Erythroblast (primary cell): Measurements from ENCODE around the gene FLVCR2.
A peak's percentile ranks its signal among the peaks of the same experiment; 100 is the strongest.

Experiments used
- DNase-seq, 2 experiments: peaks; one replicate each; lab custom pipeline; 2025; lab: John Stamatoyannopoulos, UW
- GATA1 ChIP-seq: IDR thresholded peaks from 2 replicates; pipeline ENCODE4 v1.6.1; 2011; ENCODE audit warnings: low read depth, mild to moderate bottlenecking, control low read depth, low read length, moderate library complexity
- POLR2A ChIP-seq: IDR thresholded peaks from 2 replicates; pipeline ENCODE4 v1.6.1; 2011; ENCODE audit warnings: mild to moderate bottlenecking, low read length

Gene FLVCR2, protein sequence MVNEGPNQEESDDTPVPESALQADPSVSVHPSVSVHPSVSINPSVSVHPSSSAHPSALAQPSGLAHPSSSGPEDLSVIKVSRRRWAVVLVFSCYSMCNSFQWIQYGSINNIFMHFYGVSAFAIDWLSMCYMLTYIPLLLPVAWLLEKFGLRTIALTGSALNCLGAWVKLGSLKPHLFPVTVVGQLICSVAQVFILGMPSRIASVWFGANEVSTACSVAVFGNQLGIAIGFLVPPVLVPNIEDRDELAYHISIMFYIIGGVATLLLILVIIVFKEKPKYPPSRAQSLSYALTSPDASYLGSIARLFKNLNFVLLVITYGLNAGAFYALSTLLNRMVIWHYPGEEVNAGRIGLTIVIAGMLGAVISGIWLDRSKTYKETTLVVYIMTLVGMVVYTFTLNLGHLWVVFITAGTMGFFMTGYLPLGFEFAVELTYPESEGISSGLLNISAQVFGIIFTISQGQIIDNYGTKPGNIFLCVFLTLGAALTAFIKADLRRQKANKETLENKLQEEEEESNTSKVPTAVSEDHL

DNA sequence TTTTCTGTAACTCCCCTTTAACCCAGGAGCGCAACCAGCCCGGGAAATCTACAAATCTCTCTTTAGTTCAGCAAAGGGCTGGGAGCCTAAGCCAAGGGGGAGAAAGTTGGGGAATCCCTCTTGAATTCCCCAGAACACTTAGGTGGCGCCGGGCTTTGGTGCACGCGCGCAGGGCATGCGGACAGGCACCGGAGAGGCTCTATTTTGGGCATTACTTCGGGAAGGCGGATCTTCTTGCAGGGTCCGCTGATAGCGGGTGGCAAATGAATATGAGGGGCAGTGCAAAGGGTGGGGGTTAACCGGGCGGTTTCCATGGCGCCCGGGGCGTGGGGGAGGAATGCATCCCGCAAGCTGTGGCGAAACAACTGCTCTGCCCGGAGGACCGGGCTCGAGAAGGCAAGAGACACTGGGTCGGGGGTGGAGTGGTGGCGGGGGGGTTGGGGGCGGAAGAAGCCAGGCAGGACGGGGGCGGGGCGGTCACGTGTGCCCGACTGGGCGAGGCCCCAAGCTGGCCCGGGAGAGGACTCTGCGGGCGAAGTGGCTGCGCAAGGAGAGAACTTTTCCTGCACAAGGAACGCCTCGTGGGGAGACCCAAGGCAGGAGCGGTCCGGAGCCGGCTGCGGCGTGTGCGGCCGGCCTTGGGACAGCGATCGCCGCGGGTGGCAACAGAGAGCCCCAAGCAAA lies at the start of gene FLVCR2:
Gene FLVCR2, plus strand, starts transcription at position 519 of the 684 bp plus-strand sequence. CDS start 353 bp downstream, outside the sequence.
- TF ChIP-seq POLR2A (no peak), GATA1 (no peak)
- peak; percentile 49 to 59 for DNase-seq

DNA sequence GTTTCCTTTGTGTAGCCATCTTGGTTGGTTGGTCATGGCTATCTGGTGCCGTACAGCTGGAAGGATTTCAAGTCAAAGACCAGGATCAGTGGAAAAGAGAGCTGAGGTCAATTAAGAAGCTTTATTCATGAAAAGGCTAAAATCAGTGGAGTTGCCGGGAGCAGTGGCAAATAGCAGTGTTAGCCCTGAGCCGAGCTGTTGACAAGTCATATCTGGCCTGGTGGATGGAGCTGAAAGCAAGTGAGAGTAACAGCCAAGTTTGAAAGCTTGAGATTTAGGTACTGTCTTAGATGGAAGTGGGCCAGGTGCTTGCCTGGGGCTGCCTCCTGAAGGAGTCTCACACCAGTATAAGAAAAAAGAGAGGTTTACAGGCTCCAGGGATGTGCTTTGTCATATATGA lies 47.2 kb upstream of the FLVCR2 start:
- no peak for DNase-seq
- TF ChIP-seq GATA1, result no peak
- TF ChIP-seq POLR2A, result no peak

DNA sequence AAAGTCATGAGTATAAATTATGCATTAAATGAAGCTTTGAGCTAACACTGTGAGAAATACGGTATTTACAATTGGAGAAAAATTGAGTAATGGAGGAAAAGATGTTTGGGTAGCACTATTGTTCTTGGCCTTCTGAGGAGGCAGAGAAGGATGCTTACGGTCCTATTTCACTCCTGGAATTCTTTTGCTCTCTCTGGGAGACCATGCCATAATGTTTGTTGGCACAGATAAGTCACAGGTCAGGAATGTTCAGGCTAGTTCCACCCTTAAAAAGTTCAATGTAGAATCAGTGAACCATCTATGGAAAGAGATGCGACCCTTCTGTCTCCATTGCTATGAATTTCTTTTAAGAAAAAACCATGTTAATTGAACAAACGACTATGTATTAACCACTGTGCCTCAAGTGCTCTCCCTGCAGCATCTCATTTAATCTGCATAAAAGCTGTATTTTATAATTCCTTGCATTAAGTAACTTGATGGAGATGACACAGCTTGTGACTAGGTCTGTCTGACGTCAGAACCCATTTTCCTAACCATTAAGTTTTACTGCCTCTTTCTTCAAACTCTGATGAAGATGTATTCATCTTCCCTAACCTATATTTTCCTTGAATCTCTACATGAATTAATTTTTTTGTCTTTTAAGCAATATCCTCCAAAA lies 46.6 kb upstream of the FLVCR2 start:
- DNase-seq, result no peak
- no peak for TF ChIP-seq GATA1
- no peak for TF ChIP-seq POLR2A

DNA sequence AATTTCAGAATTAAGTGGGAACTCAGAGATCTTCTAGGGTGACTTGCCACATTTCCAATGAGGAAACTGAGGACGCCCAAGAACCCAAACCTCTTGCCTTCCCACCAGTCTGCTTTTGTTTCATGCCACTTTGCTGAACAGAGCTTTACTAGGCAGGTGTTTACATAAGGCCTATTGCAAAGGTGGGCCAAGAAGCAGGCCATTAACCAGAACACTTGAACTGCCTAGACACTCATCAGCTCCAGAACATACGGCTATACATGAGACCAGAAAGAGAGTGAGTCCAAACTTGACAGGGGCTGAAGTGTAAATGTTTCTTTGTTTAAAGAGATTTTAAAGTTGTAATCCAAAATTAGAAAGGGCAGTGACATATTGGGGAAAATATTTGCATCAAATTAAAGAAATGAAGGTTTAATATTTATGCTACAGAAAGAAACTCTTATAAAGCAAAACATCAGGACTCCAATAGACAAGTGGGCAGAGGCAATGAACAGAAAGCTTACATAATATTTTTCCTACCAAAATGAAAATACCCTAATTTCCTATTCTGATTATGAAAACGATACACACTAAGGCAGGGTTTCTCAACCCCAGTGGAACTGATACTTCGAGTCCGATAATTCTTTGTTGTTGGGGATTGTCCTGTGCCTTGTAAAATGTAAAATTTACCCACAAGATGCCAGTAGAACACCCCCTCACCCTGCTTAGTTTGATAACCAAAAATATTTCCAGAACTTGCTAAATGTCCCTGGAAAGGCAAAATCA lies 44.4 kb upstream of the FLVCR2 start:
- TF ChIP-seq GATA1 (no peak), POLR2A (no peak)
- no peak for DNase-seq

DNA sequence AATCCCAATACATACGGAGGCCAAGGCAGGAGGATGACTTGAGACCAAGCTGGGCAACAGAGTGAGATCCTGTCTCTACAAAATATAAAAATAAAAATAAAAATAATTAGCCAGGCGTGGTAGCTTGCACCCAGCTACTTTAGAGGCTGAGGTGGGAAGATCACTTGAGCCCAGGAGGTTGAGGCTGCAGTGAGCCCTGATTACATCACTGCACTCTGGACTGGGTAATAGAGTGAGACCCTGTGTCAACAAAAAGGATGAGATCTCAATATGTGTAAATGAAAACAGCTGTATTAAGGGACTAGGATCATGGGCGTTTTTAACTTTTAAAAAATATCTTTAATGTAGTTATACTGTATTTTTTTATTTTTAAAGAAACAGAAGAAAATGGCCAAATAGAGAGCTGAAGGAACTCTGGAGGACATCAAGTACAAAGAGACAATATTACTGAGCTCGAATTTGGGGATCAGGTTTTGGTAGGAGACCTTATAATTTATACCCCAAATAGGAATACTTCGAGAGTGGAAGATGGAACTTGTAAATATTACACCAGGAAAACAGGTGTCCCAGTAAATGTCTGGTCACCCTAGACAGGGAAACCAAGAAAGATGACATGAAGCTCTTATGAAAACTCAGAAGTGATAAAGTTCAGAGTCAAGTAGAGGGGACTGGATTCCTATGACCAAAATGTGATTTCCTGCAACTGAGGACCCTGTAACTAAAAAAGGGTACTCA lies 43.1 kb upstream of the FLVCR2 start:
- no peak for DNase-seq
- TF ChIP-seq GATA1 (no peak), POLR2A (no peak)

DNA sequence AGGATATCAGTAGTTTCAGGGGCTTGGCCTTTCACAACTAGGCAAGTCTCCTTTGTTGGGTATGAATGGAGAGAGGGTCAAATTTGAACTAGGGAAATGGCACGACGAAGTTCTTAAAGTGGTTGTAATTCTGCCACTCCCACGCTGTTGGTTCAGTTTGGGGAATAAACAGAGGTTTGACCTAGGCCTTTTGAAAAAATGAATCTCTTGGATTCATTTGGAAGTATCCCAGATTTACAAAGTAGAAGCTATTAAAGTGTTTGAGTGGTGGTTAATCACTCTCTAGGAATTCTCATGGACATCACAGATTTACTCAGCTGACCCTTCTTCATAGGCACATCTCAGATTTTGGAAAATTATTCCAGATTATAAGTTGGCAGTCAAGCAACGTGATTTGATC lies 41.3 kb upstream of the FLVCR2 start:
- no peak for DNase-seq
- TF ChIP-seq GATA1, result no peak
- no peak for TF ChIP-seq POLR2A

DNA sequence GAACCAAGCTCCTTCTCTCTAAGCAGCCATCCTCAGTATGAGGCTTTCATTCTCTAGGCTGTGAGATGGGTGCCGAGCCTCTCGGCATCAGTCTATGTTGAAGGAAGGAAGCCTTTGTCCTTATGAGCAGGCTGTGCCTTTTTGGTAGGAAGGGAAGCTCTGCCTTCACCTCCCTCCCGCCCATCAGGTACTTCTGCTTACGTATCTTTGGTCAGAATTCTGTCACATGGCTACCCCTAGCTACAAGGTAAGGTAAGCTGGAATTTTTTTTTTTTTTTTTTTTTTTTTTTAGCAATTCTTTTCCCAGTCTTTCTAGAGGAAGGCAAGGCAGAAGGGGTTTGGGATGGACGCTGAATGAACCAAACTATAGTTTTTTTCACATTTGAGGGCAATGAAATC lies 39.3 kb upstream of the FLVCR2 start:
- DNase-seq, result no peak
- TF ChIP-seq GATA1, result no peak
- TF ChIP-seq POLR2A, result no peak

DNA sequence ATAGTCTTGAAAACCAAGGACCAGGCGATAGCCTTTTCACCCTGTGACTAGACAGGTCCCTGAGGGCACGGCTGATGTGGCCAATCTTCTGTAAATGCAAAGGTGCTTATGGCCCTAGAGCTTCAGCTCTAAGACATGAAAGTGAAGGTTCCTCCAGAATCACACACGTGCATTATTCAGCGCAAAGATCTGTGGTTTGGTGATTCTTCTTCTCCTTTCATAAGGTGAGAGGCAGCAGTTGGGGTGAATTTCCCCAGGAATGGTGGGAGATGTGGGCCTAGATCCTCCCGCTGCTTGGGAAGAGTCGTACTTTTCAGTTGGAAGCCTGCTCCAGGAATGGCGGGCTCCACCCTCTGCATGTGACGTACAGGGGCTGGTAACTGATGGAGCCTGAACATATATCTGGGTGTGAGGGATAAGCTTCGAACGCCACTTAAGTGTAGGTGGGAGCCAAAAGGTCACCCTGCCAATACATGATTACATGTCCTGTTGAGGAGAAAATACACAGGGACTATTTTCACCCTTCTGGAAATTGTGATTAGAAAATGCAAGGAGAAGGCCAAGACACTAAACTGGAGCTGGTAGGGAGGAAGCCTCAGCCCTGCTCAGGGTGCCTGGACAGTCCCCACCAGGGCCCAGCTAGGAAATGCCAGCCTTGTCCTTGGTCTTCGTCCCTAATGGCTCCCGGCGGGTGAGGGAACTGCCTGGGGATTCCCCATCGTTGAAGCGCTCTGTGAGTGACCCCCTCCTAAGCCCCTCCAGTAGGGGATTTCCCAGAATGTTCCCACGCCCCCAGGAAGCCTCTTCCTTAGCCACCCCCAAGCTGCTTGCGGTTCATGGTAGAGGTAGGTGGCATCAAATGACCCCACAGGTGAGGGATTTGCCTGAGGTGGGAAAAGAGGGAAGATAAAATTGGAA lies 38.6 kb upstream of the FLVCR2 start:
- TF ChIP-seq POLR2A, result no peak
- TF ChIP-seq GATA1, result no peak
- DNase-seq, result no peak

DNA sequence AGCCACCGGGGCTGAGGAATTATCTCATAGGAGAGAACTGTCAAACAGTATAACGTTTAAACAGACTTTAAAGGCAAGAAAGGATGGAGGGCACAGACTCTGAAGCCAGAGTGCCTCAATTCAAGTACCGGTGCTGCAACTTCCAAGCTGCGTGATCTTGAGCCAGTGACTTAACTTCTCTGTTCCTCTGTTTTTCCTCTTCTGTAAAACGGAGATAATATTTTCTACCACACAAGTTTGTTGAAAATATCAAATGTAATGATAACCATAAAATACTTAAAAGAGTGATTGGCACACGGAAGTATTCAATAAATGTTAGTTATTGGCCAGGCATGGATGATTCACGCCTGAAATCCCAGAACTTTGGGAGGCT lies 38.0 kb upstream of the FLVCR2 start:
- no peak for TF ChIP-seq POLR2A
- TF ChIP-seq GATA1, result no peak
- no peak for DNase-seq

DNA sequence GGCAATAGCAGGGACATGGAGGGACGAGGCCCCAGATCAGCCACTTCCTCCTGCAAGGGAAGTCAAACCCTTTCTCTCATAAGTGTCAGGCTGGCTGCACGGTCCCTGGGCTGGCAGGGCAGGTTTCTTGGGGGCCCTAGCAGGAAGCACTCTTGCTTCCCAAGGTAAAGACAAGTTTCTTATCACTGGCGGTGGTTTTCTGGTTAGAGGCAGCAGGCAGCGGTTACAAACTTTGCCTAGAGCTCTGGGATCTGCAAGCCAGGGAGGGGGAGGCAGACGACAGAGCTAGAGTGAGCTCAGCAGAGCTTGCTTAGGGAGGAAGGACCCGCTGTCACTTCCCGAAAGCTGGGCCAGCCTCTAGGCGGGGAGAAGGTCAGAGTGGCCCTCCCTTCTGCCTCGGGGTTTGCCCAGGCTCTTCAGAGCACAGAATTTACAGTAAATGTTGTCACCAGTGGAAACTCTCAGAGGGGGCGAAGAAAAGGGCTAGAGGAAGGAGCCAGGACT lies 35.8 kb upstream of the FLVCR2 start:
- DNase-seq, result peak in 1 of 2 experiments; percentile 7
- no peak for TF ChIP-seq GATA1

DNA sequence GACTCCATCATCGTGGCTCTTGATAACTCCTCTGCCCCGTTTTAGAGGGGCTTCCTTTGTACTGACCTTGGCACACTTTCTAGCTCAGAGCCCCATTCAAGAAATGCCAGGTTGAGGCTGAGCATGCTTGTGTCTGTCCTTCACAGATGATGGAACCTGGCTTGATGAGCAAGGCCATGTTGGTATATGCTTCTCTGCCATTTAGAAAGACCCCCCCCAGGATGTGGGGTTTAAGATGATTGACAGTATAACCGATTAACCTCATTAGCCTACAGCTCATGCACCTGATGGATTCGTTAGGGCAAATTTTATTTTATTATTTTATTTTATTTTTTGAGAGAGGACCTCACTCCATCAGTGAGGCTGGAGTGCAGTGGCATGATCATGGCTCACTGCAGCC lies 35.2 kb upstream of the FLVCR2 start:
- no peak for DNase-seq
- no peak for TF ChIP-seq GATA1
- TF ChIP-seq POLR2A, result no peak
